C4-2B (cell line): ENCODE results near the gene INTS7.

ENCODE experiments used
- H3K27ac ChIP-seq: fragments of 450-650 bp; 2 replicates; pipeline ENCODE4 v1.5.1; 2017
- ZFX ChIP-seq: fragments of 450-650 bp; IDR thresholded peaks from 2 replicates; pipeline ENCODE4 v1.6.1; 2017
- TF ChIP-seq, protein P1 (sequence below): fragments of 450-650 bp; conservative IDR thresholded peaks from 2 replicates; pipeline ENCODE4 v1.5.1; 2017; ENCODE audit warnings: mild to moderate bottlenecking

INTS7 gene

DNA sequence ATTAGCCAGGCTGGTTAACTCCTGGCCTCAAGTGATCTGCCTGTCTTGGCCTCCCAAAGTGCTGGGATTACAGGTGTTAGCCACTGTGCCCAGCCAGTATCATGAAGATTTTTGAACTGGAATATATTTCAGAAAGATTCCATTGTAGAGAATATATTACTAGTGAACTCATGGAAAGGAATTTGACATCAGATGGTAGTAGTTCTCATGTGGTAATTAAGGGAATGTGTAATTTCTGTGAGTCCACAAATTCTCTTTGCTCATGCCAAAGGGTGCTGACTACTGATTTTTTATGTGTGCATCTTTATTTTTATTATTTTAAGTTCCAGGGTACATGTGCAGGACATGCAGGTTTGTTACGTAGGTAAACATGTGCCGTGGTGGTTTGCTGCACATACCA lies 10.6 kb upstream of the INTS7 start:
- TF ChIP-seq ZFX, result no peak
- TF ChIP-seq, protein P1, sequence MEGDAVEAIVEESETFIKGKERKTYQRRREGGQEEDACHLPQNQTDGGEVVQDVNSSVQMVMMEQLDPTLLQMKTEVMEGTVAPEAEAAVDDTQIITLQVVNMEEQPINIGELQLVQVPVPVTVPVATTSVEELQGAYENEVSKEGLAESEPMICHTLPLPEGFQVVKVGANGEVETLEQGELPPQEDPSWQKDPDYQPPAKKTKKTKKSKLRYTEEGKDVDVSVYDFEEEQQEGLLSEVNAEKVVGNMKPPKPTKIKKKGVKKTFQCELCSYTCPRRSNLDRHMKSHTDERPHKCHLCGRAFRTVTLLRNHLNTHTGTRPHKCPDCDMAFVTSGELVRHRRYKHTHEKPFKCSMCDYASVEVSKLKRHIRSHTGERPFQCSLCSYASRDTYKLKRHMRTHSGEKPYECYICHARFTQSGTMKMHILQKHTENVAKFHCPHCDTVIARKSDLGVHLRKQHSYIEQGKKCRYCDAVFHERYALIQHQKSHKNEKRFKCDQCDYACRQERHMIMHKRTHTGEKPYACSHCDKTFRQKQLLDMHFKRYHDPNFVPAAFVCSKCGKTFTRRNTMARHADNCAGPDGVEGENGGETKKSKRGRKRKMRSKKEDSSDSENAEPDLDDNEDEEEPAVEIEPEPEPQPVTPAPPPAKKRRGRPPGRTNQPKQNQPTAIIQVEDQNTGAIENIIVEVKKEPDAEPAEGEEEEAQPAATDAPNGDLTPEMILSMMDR, result no peak
- H3K27ac ChIP-seq, result no peak overlapping the region

DNA sequence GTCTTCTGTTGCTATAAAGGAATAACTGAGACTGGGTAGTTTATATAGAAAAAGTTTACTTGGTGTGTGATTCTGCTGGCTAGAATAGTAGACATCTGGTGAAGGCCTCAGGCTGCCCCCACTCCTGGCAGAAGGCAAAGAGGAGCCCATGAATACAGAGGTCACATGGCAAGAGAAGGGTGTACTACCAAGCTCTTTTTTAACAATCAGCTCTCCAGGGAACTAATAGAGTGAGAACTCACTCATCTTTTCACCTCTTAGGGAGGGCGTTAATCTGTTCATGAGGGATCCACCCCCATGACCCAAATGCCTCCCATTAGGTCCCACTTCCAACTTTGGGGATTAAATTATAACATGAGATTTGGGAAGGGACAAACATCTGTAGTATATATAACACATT lies 9.5 kb upstream of the INTS7 start:
- TF ChIP-seq, protein P1, result no peak
- TF ChIP-seq ZFX, result no peak
- no peak overlapping the region for H3K27ac ChIP-seq

DNA sequence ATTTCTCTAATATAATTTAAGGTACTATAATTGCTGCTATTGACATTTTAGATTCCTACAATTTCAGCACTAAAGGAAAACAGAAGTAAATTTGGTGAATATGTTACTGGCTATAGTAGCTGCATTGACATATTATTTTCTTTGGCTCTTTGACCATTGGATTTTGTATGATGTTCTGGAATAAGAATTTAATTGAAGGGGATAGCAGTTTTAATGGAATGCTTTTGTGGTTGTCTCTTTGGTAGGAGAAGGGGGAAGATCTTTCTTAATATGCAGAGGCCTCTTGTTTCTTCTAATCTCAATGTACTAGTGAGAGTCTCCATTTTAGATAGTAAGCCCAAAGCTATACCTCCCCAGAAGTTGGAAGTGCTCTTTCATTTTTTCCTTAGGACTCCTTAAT lies 7.1 kb upstream of the INTS7 start:
- TF ChIP-seq, protein P1, result no peak
- no peak for TF ChIP-seq ZFX
- no peak overlapping the region for H3K27ac ChIP-seq

DNA sequence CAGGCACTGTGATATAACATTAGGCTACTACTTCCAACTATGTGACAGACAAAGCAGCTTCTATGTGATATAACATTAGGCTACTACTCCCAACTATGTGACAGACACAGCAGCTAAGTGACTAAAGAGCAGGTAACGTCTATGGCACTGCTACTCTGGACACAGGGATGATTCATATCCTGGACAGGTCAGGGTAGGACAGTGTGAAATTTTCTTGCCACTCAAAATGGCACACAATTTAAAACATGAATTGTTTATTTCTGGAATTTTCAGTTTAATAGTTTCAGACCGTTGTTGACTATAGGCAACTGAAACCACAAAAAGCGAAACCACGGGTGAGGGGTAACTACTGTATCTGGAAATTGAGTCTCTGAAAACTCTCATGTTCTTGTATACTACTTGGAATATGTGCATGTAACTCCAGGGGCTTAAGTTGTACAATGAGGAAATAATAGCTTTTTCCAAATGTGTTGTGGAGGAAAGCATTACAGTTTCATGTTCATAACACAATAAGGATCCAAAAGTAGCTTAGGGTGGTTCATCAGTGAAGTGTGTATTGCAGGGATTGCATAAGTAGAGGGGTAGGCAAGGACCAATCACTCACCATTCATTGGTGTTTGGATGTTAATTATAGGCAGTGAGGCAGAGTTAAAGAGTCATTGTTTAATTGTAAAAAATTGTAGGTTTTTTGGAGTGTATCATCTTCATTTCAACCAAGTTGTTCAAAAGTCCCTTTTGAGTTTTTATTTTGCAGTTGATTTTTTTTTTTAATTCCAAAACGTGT lies 5.5 kb upstream of the INTS7 start:
- no peak overlapping the region for H3K27ac ChIP-seq
- TF ChIP-seq ZFX, result no peak
- TF ChIP-seq, protein P1, result no peak

DNA sequence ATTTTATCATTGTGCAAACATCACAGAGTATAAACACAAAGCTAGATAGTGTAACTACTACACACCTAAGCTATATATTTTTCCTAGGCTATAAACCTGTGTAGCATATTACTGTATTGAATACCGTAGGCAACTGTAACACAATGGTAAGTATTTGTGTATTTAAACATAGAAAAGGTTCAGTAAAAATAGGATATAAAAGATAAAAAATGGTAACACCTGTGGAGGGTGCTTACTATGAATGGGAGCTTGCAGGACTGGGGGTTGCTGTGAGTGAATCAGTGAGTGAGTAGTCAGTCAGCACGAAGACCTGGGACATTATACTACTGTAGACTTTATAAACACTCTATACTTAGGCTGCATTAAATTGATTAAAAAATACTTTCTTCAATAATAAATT lies 4.3 kb upstream of the INTS7 start:
- H3K27ac ChIP-seq, result no peak overlapping the region
- TF ChIP-seq, protein P1, result no peak
- TF ChIP-seq ZFX, result no peak

DNA sequence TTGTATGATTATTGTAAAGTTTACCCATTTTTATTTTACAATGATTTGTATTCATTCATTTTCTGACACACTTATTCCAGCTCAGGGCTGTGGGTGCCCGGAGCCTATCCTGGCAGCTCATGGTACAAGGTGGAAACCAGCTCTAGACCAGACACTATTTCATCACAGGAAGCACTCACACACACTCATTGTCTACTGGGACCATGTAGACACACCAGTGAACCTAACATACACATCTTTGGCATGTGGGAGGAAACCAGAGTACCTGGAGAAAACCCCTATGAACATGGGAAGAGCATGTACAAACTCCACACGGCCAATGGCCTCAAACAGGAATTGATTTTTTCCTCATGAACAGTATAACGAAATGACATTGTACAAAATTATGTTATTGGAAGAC lies 2.5 kb upstream of the INTS7 start:
- TF ChIP-seq ZFX, result no peak
- TF ChIP-seq, protein P1, result no peak
- no peak overlapping the region for H3K27ac ChIP-seq

DNA sequence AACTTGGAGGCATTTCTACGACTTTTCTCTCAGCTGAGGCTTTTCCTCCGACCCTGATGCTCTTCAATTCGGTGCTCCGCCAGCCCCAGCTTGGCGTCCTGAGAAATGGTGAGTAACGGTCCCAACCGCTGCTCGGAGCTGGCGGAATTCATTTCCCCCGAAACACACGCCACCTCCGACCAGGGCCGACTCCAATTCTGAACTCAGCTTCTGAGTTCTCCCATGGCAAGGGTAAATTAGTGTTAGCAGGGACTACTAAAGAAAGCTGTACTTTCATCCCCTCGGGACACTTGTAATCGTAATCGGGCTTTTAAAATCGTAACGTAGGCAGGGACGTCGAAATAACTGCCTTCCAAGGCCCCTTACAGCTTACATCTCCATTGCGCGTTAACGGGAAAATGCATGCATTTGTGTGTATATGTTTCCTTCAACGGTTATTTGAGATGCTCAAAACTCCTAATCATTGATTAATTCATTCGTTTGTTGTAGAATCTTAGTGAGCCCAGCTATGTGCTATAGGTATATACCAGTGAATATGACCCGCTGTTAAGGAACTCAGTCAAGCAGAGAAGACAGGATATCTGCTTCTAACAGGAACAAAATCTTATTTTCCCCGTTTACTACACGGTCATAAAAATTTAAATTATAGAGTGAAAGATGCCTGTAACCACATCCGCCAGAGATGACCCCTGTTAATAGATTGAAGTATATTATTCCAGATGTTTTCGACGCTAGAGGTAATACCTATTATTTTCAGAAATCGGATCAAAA lies 663 bp upstream of the INTS7 start:
- H3K27ac ChIP-seq, result peak overlapping the region; percentile 65
- TF ChIP-seq ZFX, result no peak
- TF ChIP-seq, protein P1, result no peak
